Spleen (tissue), 7 donors: Measurements from ENCODE around the gene RSF1.

Experiments used
- POLR2AphosphoS5 ChIP-seq, 3 donors: sonication (generic); formaldehyde crosslinking; IDR thresholded peaks; one replicate each; pipeline ENCODE4 v1.5.1; 2017; ENCODE audit warnings: antibody characterized with exemption in 3 of 3
- TF ChIP-seq, protein P1 (sequence below), 11 experiments: fragments of 200-600 bp in 7 of 11; fragments of 450-650 bp in 4 of 11; sonication (generic) in 4 of 11; IDR thresholded peaks in 8 of 11; conservative IDR thresholded peaks in 3 of 11; 1 replicate in 7 of 11; 2 replicates in 4 of 11; pipeline versions ENCODE4 v1.4.0 to v1.8.0; 2016 to 2021; ENCODE audit warnings: antibody characterized with exemption in 11 of 11, inconsistent platforms in 4 of 11, mild to moderate bottlenecking in 1 of 11
- donor health status: DM: no; HTN: no; CAD: no; lungs with moderate emphysema.
- donor health status: DM: no; HTN: no; CAD: no.
- donor health status: DM: no; HTN: no; CAD: no.

DNA sequence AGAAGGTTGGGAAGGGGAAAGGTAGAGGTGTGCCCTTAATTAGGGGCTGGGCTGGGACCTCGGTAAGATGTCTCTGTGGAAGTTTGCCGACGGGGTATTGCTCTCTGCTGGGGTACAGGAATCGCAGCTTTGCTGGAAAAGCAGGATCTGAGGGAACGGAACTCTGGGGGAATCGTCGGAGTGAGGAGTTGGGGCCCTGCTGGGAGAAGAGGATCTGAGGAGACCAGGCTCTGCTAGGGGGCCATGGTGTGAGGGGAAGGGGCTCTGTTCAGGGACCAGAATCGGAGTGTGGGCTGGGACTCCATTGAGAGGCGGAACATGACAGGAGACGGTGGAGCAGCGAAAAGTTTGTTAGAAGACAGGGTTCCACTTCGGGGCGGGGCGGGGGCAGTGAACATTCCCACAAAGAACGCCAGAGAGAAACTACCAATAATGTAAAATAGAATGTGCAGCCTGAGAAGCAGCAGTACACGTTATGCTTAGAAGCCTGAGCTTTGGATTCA lies 878 bp upstream of the RSF1 start:
- no peak for TF ChIP-seq POLR2AphosphoS5 (IDR thresholded peaks at IDR 0.05)
- TF ChIP-seq, protein P1, sequence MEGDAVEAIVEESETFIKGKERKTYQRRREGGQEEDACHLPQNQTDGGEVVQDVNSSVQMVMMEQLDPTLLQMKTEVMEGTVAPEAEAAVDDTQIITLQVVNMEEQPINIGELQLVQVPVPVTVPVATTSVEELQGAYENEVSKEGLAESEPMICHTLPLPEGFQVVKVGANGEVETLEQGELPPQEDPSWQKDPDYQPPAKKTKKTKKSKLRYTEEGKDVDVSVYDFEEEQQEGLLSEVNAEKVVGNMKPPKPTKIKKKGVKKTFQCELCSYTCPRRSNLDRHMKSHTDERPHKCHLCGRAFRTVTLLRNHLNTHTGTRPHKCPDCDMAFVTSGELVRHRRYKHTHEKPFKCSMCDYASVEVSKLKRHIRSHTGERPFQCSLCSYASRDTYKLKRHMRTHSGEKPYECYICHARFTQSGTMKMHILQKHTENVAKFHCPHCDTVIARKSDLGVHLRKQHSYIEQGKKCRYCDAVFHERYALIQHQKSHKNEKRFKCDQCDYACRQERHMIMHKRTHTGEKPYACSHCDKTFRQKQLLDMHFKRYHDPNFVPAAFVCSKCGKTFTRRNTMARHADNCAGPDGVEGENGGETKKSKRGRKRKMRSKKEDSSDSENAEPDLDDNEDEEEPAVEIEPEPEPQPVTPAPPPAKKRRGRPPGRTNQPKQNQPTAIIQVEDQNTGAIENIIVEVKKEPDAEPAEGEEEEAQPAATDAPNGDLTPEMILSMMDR (IDR thresholded peaks at IDR 0.05 in 8 of 11, conservative IDR thresholded peaks at IDR 0.05 in 3 of 11) = no peak
